HG02759 (cell line): ENCODE measurements around the gene MTREX.

Experiments used
- ATAC-seq: cut with Tn5 transposase; IDR thresholded peaks from one replicate; pipeline ENCODE4 v1.9.1; 2021; ENCODE audit warnings: mild to moderate bottlenecking, moderate library complexity; ENCODE audit not compliant: unreplicated experiment

The MTREX gene

DNA sequence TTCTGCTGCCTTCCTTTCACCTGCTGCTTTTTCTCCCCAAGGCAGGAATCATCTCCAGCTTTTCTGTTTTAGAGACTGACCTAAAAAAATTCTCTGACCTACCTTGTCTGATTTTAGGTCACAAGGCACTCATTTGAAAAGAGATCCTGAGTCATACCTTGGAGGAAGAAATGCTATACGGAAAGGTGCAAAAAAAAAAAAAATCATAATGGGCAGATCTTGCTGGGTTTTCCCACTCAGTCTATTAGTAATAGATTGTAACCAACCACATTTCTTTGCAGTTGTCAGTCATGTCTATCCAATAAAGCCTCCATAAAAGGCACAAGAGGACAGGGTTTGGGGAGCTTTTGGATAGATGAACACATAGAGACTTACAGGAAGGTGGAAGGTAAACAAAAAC, 70.0 kb downstream of the MTREX start:
- no peak for ATAC-seq

DNA sequence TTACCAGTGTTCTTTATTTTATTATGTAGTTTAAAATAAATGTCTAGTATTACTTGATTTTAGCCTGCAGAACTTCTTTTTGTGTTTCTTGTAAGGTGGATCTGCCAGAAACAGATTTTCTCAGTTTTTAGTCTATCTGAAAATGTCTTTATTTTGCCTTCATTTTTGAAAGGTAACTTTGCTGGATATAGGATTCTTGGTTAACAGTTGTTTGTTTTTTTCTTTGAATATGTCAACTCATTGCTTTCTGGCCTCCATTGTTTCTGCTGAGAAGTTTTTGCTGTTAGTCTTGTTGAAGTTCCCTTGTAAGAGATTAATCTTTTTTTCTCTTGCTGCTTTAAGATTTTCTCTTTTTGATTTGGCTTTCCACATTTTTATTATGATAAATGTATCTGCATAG, 75.5 kb downstream of the MTREX start:
- no peak for ATAC-seq

GRCh38 chr5:55384072-55384471, 76.3 kb downstream of the MTREX start:
- ATAC-seq = no peak

DNA sequence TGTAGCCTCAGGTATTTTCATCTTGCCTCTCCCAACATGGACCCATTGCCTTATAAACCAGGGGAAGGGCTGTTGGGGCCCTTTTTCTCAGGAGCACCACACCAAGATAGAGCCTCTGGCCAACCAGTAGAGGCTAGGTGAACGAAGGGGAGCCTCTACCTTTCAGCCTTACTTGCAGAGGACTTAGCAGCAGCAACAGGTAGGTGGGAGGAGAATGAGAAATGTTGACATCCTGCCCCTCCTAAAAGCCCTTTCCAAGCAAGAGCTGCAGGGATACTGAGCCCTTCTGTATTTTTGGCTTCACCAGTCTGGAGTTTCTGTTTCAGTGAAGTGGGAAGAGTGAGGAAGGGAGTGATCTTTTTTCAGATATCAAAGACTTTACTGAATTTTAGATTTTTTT, 77.4 kb downstream of the MTREX start:
- ATAC-seq = no peak

- no peak for ATAC-seq
Observed at GRCh38 chr5:55385846-55386245, 78.1 kb downstream of the MTREX start.

GRCh38 chr5:55386356-55386755, 78.6 kb downstream of the MTREX start:
- ATAC-seq = no peak

- no peak for ATAC-seq
Observed at GRCh38 chr5:55387865-55388264, 80.1 kb downstream of the MTREX start.

GRCh38 chr5:55391707-55392106, 83.9 kb downstream of the MTREX start:
- no peak for ATAC-seq

- ATAC-seq = no peak
Observed at GRCh38 chr5:55392669-55393068, 84.9 kb downstream of the MTREX start.

GRCh38 chr5:55393501-55394175, 85.8 kb downstream of the MTREX start:
- ATAC-seq = no peak

DNA sequence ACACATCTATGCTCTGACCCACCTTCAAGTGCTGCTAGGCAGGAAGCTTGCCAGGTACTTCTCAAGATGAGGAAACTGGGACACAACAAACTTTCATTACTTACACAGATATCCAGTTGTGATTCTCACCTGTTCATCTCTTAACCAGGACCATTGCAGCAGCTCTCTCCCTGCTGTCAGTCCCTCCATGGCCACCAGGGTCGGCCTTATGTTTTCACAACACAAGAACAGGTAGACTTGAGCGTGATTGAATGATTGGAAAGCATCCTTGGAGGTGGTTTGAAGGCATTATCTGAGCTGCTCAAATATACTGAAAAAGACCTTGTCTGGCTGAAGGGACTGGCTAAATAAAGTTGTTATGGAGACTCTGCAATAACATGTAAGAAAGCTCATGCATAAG, 94.4 kb downstream of the MTREX start:
- no peak for ATAC-seq

GRCh38 chr5:55406292-55406691, 98.5 kb downstream of the MTREX start:
- no peak for ATAC-seq

GRCh38 chr5:55407059-55407684, 99.4 kb downstream of the MTREX start:
- ATAC-seq = no peak

GRCh38 chr5:55407984-55408383, 100.2 kb downstream of the MTREX start:
- ATAC-seq = no peak

GRCh38 chr5:55409775-55410174, 102.0 kb downstream of the MTREX start:
- ATAC-seq = no peak

- no peak for ATAC-seq
Observed at GRCh38 chr5:55410845-55411244, 103.1 kb downstream of the MTREX start.

GRCh38 chr5:55411876-55412275, 104.1 kb downstream of the MTREX start:
- no peak for ATAC-seq

- ATAC-seq = no peak
Observed at GRCh38 chr5:55413644-55414043, 105.9 kb downstream of the MTREX start.

DNA sequence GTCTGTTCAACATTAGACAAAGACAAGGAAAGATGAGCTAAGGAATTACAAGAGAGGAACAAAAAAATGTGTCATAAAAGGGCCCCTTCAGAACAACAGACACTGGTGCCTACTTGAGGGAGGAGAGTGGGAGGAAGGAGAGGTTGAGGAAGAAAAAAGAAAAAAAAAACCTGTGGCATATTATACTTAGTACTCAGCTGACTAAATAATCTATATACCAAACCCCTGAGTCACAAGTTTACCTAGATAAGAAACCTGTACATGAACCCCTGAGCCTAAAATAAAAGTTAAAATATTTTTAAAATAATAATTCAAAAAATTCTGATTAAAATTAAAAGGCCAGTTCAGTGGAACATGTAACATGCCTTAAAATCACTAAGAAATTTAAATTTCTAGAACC, 107.3 kb downstream of the MTREX start:
- no peak for ATAC-seq

DNA sequence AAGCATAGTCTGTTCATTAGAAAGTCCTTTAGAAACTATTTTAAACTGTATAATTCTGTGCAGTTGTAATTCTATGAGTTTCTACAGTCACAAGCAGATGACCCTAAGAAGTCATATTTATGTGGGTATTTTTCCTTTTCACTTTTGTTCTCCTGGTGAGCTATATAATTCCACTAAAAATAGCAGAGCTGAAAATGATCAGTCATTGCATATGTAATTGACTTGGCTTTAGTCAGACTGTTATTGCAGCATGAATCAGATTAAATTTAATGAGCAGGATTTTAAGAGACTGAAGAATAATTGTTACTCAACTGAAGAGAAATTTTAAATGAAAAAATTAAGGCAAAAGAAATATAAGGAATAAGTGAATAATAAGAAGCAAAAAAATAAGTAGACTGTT, 108.5 kb downstream of the MTREX start:
- no peak for ATAC-seq

- ATAC-seq = no peak
Observed at GRCh38 chr5:55418994-55419968, 111.5 kb downstream of the MTREX start.

- ATAC-seq = no peak
Observed at GRCh38 chr5:55421074-55421529, 113.3 kb downstream of the MTREX start.
